SW 1271 (cell line): ENCODE data around the gene FBP2.

Experiments used
- DNase-seq, 2 experiments: peaks; one replicate each; lab custom pipeline; 2025; lab: John Stamatoyannopoulos, UW

FBP2 gene

DNA sequence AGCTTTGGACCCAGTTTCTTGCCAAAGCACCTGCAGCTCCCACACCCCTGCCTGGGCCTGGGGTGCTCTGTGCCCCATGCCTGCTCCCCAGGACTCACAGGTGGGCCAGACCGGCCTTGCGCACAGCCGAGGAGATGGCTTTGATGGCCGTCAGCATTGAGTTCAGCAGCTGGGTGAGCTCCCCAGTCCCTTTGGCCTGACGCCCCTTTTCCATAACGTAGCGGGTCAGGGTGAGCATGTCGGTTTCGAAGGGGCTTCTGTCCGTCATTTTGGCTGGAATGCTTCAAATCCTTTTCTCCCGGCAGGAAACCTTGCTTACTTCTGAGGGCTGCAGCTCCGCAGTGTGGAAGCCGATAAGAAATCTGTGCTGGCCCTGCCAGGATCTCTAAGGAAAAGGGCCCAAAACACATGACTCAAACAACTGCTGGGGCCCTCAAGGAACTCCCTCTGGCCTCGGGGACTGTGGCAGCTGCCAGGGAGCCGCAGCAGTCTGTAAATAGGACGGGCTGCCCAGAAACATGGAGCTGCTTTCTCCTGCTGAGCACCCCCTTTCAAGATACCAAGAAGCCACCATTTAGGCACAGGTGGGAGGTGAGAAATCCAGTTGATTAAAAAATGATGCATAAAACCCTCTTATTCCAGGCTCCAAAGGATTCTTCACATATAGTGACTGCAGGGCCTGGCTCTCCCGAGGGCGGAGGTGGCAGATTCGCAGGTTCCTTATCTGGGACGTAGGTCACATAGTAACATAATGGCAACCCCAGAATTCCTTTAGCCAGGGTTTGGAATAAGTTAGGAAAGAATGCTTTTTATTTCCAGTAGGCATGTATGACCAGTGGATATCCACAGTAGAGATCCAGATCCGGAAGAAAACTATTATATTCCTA lies at the start of gene FBP2:
FBP2 (minus strand) TSS at position 366 of the 887 bp plus-strand sequence; CDS start at position 268, 98 bp downstream.
- no peak for DNase-seq

DNA sequence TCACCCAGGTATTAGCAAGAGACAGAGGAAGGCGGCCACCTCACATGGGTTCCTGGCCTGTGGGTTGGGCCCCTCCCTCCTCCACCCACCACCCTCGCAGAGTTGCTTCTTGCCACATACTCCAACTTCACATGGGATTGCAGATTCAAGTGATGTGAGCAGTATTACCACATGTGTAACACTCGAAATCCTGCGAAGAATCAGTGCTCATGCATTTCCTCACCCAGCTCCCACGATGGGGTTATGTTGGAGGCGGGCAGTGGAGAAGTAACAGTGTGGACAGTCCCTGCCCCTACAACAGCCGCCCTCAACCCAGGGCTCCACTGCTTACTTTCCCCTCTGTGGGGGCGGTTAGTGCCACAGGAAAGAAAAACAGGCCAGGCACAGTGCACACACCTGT lies 49.6 kb upstream of the FBP2 start:
- DNase-seq: no peak

GRCh38 chr9:94642501-94642900 lies 48.9 kb upstream of the FBP2 start:
- DNase-seq: no peak

DNA sequence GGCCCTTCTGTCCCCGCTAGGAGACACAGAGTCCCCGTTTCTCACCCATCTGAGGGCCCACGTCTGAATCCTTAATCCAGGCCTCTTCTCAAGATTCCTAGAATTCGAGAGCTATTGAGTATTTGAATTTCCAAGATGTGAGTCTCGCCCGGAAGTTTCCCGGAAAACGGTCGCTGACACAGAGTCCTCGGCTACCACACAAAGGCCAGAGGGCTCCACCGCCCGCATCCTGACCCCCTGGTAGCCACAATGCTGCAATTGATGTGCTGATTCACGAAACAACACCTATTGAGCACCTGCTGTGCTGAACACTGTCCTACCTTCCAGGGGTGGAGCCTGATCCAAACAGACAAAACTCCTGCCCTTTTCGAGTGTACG lies 46.4 kb upstream of the FBP2 start:
- no peak for DNase-seq

DNA sequence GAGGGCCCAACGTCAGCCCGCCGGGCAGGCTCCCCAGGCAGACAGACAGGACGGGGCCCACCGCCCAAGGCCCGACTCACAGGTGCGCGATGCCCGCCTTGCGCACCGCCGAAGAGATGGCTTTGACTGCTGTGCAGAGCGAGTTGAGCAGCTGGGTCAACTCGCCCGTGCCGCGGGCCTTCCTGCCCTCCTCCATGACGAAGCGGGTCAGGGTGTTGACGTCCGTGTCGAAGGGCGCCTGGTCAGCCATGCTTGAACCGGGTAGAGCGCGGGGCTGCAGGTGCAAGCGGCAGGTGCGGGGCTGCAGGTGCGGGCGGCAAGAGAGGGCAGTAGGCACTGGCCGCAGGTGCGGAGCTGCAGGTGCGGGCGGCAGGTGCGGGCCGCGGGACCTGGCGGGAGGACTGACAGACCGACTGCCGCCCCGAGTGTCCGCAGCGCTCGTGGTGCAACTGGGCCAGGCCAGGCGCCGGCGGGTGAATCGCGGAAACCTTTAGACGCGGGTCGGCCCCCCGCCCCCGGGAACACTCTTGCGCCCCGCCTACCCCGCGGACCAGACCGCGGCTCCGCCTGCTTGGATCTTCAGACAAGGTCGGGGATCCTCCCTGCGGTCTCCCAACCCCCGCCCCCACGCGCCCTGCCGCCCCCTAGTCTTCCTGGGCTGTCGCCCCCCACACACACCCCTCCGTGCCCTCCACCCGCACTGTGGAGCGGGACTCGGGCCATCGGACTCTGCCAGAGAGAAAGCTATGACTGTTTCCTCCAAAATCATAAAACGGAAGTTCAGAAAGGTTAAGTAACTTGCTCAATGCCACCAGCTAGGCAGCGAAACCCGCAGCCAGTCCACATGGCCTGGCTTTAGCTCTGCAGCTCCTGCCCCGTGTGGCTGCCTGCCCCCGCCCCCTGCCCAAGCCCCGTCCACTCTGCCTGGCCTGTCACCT lies 45.7 kb upstream of the FBP2 start, which contains the start of gene FBP1:
FBP1 (minus strand) TSS at position 458 of the 938 bp plus-strand sequence; CDS start at position 250, 208 bp downstream.
- DNase-seq: no peak

- no peak for DNase-seq
Observed at GRCh38 chr9:94638335-94639060, 44.9 kb upstream of the FBP2 start.

DNA sequence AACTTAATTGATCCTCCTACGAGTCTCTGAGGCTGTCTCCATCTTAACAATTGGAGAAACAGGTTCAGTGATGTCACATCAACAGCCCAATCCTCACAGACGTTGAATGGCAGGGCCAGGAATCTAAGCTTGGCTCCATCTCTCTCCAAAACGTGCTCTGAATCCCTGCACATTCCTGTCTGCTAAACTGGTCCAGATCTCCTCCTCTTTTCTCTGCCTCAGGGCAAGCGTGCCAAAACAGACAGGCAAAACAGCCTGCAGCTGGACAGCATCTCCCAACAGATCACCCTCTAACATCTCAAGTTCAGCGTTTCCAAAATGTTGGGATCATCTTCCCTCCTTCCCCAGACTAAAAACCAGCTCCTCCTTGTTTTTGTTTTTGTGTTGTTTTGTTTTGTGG lies 39.1 kb upstream of the FBP2 start:
- DNase-seq: no peak

GRCh38 chr9:94631599-94631998 lies 38.0 kb upstream of the FBP2 start:
- DNase-seq: no peak

DNA sequence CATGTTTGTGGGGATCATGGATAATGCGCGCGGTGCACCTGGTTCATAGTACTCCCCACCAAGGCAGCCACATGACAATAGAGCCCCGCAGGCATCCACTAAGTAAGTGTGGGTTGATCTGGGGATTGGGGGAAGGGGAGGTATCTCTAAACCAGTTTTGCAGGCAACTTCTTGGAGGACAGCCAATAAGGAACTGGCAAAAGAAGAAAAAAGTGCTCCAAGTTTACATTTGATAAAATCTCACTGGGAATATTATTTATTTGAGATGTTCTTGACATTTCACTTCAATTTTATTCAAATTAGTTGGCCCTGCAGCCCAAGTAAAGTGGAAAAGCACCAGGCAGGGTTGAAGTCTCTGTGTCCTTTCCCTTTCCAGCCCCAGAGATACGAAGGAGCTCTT lies 37.2 kb upstream of the FBP2 start:
- no peak for DNase-seq

GRCh38 chr9:94630281-94630680 lies 36.7 kb upstream of the FBP2 start:
- DNase-seq: no peak

DNA sequence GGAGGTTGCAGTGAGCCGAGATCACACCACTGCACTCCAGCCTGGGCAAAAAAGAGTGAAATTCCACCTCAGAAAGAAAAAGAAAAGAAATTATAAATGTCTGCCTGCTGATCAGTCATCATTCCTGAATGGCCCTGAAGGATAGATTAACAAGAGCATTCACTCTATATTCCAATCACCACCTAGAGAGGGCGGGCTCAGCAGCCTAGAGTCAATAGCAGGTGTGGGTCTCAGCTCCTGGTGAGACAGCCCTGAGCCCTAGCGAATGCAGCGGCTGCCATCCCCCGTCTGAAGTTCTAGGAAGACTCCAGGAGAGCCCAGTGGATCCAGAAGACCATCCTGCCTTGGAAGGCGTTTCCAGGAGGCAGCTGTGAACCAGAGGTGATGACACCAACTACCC lies 33.7 kb upstream of the FBP2 start:
- no peak for DNase-seq

- no peak for DNase-seq
Observed at GRCh38 chr9:94625835-94626234, 32.2 kb upstream of the FBP2 start.

DNA sequence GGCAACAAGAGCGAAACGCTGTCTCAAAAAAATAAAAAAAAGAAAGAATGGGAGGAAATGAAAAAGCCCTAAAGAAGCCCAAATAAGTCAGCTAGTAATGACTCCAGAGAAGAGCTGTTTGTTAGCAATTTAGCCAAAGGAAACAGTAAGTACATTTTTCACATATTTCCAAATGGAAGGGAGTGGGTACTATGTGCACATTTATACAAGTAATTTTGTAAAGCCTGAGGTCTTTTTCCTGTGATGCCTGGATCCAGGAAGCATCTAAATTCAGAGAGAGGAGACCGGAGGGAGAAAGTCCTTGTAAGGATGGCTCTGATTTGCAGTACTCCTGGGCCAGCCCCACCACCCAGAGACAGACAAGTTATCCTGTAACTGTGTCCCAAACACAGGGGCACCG lies 31.0 kb upstream of the FBP2 start:
- no peak for DNase-seq

DNA sequence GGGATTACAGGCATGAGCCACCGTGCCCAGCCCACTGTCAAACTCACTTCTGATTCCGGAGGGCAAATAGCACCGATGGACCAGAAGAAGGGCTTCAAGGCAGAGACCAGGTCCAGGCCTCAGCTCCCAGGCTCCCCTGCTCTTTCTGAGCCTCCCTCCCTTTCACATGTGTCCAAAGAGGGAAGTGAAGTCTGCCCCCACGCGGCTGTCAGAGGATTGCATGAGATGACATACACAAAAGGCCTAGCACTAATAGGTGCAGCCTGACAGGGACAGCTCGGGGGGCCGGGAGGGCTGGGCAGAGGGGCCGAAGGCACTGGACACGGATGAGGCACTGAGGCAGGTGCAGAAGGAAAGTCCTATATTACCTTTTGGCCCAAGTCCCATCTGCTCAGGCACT lies 29.6 kb upstream of the FBP2 start:
- no peak for DNase-seq

- no peak for DNase-seq
Observed at GRCh38 chr9:94622087-94622800, 28.6 kb upstream of the FBP2 start.

GRCh38 chr9:94619026-94619425 lies 25.4 kb upstream of the FBP2 start:
- no peak for DNase-seq

DNA sequence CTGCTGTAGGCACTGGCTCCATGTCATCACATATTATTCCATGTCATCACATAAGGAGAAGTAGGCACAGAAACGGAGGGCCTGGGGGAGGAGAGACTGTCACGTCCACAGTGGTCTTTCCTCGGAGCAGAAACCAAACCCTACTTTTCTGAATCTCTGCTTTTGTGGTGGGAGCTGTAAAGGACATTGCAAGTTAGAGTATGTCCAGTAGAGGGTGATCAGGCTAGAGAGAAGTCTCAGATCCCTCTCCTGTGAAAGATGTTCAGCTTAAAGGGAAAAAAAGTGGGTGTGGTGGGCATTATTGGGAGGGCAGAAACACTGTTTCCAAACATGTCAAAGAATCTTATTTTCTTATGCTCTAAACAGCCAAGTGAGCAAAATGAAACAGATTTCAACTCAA lies 19.4 kb upstream of the FBP2 start:
- no peak for DNase-seq

GRCh38 chr9:94612071-94612470 lies 18.4 kb upstream of the FBP2 start:
- DNase-seq: no peak

DNA sequence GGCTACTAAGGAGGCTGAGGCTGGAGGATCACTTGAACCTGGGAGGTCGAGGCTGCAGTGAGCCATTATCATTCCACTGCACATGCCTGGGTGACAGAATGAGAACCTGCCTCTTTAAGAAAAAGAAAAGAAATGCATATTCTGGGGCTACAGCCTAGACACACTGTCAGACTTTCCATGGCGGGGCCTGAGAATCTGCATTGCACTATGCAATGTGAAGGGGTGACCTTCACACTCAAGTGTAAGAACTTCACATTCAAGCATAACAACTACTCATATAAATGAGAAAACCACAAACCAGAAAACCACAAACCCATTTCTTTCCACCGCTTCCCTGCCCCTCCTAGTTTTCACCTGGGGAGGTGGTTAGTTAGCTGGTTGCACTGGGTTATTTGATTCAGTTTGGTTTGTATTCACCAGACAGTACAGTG lies 18.0 kb upstream of the FBP2 start:
- no peak for DNase-seq

GRCh38 chr9:94610181-94610606 lies 16.6 kb upstream of the FBP2 start:
- no peak for DNase-seq

GRCh38 chr9:94607423-94607691 lies 13.7 kb upstream of the FBP2 start:
- DNase-seq: no peak
